RKO (cell line): ENCODE measurements around the gene RGMA.
A peak's percentile ranks its signal among the peaks of the same experiment; 100 is the strongest.

Source experiments
- DNase-seq: peaks from one replicate; pipeline ENCODE4 v3.0.0-alpha.2; 2016; ENCODE audit warnings: low spot score

The RGMA gene

GRCh38 chr15:93091465-93091864 lies 2.5 kb upstream of the RGMA start:
- DNase-seq = no peak

- DNase-seq = no peak
Measured at GRCh38 chr15:93089727-93090305, 805 bp upstream of the RGMA start.

GRCh38 chr15:93088200-93088980 lies 621 bp downstream of the RGMA start:
- no peak for DNase-seq

DNA sequence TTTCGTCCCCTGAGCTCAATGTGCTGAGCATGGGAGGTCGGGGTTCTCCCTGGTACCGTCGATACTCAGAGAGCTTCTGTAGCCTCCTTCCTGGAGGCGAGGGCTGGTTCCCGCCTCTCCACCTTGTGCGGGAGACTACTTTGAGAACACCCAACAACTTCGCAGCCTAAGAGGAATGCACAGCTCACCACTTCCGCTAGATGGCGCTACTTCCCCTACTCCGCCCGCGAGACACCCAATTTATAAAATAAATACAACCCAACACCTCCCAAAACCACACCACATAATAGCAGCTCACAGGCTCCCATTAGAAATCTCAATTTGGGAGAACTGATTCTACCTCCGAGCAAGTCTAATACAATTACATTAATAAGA lies 1.2 kb downstream of the RGMA start:
- DNase-seq = peak; percentile 16

- DNase-seq = no peak
Measured at GRCh38 chr15:93086791-93087190, 2.2 kb downstream of the RGMA start.

DNA sequence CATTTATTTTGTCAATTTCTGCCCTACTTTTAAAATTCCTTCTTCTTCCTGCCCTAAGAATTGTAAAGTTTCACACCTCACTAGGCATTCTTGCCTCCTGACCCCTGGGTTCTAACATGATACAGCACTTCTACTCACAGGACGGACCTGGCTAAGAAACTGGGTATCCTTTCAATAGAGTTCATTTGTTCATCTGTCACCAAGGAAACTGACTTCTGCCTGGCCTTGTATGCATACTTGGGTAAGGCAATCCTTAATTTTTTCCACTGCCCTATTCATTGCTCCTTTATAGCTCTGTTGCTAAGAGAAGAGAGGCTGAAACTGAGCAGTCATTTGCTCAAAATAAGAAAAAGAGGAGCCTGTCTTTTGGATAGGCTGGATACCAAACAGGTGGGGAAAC lies 3.3 kb downstream of the RGMA start:
- no peak for DNase-seq

DNA sequence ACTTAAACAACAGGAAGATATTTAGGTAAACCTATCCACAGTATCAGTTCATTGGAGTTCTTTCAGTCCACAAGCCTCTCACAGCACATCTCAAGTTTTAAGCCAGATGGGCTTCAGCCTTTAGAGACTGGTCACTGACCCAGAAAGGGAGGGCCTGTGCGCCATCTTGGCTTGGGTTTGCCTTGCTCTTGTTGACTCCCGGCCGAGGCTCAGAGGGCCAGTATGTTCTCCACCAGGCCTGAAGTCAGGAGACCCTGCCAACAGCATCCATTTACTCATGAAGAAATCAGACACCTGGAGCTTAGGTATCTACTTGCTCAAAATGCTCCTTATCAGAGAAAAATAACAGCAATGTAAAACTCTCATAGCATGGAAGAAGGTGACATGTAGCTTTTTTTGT lies 6.2 kb downstream of the RGMA start:
- DNase-seq = no peak

GRCh38 chr15:93081399-93081798 lies 7.6 kb downstream of the RGMA start:
- DNase-seq = no peak

- no peak for DNase-seq
Measured at GRCh38 chr15:93080451-93080850, 8.6 kb downstream of the RGMA start.

- DNase-seq = no peak
Measured at GRCh38 chr15:93076875-93077274, 12.1 kb downstream of the RGMA start.

DNA sequence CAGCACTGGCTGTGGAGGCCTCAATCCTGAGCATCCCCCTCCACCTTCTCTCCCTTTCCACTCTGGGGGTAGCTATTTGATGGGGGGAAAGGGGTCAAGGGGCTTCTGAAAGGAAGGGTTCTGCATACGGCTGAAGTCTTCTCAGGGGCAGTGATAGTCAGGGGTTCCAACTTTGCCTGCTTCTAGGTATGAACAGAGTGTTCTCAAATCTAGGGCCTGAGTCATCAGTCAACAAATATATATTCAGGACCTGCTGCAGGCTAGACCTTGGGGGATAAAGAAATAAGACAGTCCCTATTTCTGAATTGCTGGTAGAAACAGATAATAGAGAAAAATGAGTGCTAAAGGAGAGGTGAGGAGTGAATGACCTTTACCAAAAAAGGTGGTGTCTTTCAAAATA lies 12.8 kb downstream of the RGMA start:
- no peak for DNase-seq

DNA sequence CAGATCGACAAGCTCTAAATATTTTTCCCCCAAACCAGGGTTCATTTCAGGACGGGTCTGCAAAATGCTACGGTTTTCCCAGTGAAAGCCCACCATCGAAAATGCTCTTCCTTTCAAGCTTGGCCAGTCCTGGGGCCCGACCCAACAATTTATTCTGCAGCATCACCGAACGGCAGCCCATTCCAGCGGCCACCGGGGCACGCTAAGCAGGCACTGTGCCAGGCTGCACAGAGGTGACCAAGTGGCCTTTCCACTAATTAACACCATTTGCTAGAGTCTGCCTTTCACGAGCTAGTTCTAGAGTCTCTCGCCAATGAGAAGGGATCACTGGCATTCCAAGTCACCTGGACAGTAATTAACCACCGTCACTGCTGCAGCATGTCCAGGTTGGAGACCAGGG lies 14.4 kb downstream of the RGMA start:
- DNase-seq = no peak

DNA sequence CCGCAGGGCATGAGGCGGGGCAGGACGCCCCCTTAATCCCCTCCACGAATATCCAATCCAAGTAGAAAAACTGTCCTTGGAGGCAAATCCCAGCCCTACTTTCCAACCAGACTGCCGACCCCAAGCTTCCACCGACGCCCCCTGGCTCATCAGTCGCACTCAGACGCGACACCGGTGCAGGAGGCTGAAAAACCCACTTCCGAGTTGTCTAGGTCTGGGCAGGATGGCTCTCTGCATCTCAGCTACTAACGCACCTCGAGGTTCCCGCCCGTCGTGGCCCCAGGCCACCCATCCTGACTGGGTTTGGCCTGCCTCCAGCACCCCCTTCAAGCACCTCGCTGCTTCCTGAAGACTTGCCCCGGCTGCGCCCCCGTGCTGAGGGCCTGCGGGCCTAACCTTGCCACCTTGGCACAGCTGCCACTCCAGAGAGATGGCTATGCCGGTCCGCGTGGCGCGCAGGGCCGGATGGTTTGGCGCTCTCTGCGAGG lies 15.5 kb downstream of the RGMA start:
- no peak for DNase-seq

- DNase-seq = no peak
Measured at GRCh38 chr15:93072411-93073394, 16.3 kb downstream of the RGMA start.

DNA sequence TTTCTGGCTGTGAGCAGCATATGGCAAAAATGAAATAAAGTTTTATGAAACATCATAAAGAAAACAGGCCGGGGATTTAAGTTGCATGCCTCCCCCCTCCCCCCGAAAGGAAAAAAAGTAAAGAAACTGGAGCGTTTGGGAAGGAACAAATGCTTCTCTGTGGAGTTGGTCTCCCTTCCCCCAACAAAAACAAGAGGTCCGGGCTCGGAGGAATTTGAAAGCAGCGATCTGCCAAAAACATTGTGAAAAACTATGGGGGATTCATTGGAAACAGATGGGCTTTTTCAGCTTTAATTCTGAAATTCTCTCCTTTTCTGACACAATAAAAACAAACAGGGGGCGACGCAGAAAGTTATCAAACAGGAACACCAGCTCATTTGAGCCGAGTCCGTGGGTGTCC lies 17.0 kb downstream of the RGMA start:
- DNase-seq = no peak

GRCh38 chr15:93071469-93071936 lies 17.5 kb downstream of the RGMA start:
- DNase-seq = no peak

DNA sequence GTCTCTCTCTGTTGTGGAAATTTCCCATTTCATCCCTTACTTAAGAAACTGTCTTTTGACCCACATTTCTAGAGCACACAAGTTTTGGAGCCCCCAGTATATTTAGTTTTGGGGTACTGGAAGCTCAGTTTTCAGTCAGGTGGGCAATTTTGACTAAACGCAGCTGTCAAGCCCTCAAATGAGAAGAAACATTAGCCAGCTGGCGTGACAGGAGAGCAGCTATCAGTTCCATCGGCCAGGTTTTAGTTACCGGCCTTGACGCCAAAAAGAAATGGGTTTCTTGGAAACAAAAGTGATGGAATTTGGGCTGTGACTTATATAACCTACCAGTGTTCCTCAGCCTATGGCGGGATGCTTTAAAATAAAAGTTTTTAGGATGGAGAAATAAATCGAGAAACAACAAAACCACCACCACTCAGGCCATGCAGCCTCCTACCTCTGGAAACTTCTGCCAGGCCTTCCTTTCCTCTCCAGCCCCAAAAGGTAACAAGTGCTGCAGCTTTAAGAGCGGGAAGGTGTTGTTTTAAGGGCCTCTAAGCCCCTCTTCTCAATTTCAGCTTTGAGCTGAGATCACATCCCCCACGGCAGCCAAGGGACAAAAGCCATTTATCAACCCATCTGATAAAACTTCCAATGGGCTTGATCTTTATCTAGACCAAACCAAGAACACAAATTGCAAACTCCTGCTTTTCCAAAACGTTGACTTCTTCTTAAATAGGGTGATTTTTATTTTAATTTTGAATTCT lies 18.3 kb downstream of the RGMA start:
- no peak for DNase-seq

- no peak for DNase-seq
Measured at GRCh38 chr15:93070132-93070531, 18.9 kb downstream of the RGMA start.

DNA sequence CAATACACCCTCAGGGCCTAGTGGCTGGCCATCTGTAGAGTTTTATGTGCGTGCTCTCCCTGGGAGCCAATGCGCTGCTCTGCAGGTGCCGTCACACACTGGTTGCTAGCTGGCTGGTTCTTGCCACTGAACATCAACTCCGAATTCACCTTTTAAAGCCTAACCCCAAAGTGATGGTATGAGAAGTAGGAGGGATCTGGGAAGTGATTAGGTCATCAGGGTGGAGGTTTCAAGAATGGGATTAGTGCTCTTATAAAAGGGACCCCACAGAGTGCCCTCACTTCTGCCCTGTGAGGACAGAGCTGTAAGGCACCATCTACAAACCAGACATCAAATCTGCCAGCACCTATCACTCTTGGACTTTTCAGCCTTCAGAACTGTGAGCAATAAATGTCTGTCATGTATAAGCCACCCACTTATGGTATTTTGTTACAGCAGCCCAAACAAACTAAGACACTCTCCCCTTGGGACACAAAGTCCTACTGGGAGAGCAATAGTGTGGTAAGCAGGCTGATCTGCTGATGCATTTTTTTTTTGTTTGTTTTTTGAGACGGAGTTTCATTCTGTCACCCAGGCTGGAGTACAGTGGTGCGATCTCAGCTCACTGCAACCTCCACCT lies 20.3 kb downstream of the RGMA start:
- no peak for DNase-seq

GRCh38 chr15:93067649-93068085 lies 21.3 kb downstream of the RGMA start:
- no peak for DNase-seq
